ENCODE measurements around the gene LRRC8A.
A peak's percentile ranks its signal among the peaks of the same experiment; 100 is the strongest.
"Not testable (repeated sequence)": the region's sequence is repeated elsewhere in the genome, so short reads cannot be mapped to it uniquely, and the experiment has no call there.

The LRRC8A gene

DNA sequence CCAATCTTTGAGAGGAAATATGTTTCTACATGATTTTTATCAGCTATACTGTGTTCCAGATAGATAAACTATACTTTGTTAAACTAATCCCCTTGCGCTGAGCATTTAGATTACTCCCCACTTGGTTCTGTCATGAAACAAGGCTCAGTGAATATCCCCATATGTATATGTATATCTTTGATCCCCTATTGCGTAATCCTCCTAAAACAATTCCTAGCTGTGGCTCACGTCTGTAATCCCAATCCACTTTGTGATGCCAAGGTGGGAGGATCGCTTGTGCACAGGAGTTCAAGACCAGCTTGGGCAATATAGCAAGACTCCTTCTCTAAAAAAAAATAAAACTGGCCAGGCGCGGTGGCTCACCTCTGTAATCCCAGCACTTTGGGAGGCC, 41.6 kb downstream of the LRRC8A start:
- no peak for DNase-seq

DNA sequence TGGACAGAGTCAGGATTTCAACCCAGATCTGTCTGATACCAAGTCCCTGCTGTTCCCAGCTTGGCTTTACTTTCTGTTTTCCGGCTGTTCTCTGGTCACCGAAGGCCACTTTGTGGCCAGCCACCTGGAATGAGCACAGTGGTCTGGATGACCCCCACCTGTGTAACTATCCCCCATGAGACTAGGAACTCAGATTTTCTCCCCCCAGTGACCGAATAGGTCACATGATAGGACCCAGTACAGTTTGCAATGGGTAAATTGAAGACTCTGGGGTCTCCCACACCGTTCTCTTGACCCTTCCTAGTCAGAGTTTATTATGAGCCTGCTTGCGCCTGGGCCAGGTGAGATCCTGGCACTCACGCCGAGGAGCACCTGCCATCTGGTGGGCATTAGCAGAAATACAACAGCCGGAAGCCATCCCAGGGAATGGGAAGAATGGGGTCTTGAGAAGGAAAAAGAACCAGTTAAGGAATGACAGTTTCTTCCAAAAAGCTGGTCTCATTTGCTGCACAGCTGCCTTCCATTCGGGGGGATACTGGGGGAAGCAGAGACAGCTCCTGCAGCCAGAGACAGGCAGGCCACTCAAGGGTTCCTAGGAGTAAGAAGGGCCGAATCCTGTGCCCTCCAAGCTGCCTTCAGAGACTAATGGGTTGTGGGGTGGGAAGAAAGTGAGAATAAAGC, 45.9 kb downstream of the LRRC8A start:
- DNase-seq: peak; percentile 60

DNA sequence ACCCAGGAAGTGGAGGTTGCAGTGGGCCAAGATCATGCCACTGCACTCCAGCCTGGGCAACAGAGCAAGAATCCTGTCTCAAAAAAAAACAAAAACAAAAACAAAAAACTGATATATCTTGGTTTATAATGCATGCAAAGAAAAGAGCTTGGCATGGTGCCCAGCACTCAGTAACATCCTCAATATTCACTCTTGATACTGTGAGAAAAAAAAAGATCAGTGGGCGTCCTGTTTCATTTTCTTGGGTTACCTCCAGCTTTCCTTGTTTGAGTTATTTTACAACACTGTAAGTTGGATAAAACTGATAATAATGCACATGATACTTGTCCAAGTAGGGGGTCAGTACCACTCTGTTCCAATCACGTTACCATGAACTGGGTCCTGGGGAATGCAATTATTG, 46.7 kb downstream of the LRRC8A start:
- no peak for DNase-seq

DNA sequence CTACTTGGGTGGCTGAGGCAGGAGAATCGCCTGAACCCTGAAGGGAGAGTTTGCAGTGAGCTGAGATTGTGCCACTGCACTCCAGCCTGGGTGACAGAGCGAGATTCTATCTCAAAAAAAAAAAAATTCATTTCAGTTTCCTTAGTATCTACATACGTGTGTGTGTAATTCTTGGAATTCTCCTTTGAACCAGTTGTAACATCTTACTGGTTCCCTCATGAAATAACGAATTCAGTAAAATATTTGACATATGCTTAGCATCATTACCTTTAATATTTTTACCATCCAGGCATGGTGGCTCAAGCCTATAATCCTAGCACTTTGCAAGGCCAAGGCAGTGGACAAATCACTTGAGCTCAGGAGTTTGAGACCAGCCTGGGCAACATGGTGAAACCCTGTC, 47.6 kb downstream of the LRRC8A start:
- DNase-seq: no peak

DNA sequence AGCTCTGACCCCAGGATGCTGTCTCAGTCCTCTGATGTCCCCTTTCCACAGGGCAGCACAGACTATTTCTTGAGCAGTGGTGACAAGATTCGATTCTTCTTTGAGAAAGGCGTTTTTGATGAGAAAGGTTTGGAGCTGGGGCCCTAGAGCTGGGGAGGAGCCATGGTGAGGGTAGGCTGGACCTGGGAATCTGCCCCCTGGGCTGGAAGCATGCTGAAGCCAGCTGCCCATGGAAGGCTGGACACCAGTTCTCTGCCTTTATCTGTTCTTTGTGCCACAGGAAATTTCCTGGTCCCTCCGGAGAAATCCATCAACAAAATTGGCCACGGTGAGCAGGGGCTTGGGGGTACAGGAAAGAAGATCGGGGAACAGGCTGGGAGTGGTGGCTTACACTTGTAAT, 51.8 kb downstream of the LRRC8A start:
- no peak for DNase-seq

DNA sequence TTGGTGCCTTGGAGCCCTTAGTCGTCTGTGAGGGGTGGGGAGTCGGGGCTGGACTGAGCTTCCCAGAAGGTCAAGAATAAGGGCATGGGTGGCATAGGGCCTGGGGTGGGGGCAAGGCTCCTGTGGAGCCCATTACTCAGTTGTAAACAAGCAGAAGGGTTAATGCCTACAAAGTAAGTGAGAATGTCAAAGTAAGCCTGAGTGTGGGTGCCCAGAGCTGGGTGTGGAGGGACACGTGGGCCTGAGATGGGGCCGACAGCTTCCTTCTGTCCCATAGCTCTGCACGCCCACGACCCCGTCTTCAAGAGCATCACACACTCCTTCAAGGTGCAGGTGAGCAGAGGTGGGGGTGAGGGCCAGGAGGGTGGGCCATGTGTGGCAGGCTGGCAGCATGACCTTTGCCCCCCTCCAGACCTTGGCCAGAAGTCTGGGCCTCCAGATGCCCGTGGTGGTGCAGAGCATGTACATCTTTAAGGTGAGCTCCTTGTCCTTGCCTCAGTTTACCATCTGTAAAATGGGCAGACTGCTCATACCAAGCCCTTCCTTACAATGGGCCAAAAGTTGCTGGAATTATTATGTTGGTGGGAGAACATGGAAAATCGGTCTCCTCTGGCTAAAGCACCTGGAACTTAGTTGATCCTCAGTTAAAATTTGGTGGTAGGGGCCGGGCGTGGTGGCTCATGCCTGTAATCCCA, 54.4 kb downstream of the LRRC8A start:
- no peak for DNase-seq

DNA sequence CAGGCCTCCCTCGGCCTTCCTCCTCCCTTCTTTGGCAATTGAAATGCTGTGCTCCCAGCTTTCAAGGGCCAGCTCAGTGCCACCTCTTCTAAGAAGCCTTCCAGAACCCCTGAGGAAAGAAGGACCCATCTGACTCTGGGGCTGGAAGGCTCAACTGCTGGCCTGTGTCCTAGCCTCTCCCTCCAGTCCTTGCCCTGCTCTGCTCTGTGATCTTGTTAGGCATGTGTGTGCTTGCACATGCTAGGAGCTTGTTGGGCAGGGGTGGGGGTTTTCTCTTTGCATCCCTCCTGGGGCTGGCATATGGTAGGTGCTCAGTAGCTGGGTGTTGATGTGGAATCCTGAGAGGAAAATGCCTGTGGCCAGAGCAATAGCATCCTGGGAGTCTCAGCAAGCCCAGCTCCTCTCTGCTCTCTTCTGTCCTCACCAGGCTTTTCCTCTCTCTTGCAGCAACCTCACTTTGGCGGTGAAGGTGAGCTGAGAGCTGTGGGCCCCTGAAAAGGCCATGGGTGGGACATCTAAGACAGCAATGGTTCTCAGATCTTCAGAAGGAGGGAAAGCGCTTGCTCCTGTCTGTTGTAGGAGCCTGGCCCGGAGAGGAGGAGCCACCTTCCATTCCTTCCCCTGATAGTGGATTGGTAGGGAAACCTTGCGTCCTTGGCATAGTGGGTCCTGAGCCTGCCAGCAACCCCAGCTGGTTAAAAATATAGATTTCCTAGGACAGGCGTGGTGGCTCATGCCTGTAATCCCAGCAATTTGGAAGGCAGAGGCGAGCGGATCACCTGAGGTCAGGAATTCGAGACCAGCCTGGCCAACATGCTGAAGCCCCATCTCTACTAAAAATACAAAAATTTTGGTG, 55.6 kb downstream of the LRRC8A start:
- DNase-seq: no peak

DNA sequence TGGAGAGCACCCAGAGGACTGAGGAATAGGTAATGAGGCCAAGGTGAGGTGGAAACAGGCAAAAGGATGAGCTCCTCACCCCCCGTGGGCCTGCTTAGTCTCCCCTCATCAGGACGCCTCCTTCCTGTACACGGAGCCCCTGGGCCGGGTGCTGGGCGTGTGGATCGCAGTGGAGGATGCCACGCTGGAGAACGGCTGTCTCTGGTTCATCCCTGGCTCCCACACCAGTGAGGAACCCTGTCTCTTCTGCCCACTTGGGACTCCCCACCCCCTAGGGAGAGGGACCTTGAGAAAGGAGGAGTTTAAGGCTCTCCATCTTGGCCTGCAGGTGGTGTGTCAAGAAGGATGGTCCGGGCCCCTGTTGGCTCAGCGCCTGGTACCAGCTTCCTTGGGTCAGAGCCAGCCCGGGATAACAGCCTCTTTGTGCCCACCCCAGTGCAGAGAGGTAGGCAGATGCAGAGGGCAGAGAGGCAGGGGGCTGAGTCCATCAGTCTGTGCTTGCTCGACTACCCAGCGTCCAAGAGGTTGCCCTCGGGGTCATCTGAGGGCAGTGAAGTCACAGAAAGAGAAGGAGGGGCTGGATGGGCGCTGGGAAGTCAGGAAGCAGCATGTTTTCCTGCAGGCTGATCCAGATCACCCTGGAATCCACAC, 58.5 kb downstream of the LRRC8A start:
- no peak for DNase-seq

DNA sequence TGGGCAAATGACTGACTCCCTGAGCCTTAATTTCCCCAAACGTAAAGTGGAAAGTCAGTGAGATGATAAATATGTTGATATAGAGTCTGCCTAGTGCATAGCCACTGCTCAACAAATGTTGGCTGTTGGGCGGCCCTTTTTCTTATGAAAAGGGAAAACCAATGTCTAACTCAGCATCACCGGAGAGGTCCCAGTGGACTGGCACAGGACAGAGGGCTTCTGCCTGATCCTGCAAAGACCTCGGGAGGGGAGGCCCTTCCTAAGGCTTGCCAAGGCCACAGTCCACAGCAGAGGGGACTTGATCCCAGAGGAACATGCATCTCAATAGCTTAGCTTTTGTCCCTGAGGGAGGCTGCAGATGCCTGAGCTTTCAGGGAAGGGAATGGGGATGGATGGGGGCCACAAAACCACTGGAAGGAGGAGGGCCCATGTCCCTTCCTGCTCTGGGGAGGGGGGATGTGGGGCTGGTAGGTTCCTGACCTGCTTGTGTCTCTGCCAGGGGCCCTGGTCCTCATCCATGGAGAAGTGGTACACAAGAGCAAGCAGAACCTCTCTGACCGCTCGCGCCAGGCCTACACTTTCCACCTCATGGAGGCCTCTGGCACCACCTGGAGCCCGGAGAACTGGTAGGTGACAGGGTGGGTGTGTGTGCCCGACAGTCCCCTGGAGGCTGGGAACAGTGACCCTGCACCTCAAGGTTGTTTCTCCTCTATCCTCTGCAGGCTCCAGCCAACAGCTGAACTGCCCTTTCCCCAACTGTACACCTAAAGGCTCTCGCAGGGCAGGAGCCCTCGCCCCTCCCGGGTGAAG, 59.2 kb downstream of the LRRC8A start:
- DNase-seq: no peak

DNA sequence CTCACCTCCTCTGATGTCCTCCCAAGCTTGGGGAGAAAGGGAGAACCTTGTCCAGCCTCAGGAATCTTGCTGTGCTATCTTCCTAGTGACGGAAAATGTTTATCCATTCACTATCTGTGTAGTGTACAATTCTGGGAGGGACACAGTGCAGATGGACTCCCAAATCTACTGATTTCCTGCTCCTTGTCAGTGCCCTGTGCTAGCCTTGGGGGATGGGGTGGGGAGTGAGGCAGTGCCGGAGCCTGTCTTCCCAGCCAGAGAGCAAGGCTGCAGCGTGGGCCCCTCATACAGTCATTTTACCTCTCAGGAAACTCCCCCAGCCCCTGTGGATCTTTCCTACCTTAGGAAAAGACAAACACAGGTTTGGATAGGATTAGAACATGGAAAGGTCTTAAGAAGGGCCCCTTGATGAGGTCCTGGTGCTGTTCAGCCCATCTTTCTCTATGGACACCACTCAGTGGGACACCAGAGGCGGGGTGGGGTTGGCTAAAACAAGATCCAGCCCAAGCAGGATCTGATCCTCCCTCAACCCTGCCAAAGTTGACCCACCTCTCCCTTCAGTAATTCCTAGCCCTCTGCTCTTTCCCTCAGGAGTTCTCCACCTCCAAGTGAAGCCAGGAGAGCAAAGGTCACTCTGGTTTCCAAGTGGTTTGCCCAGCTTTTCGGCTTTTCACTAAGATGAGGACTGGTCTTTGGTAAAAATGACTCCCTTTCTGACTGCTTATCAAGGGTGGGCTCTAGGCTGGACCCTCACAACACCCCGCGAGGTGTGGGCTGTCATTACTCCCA, 62.1 kb downstream of the LRRC8A start:
- no peak for DNase-seq

DNA sequence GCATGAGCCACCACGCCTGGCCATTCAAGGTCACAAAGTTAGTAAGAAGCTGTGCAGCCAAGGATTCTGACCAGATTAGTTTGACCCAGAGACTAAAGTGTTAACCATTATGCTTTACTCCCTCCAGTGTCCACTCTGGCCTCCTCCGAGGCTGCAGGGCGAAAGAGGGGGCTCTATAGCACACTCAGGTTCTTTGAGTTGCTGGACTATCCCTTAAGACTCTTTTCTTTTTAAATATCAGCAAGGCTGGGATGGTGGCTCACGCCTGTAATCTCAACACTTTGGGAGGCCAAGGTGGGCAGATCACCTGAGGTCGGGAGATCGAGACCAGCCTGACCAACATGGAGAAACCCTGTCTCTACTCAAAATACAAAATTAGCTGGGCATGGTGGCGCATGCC, 63.0 kb downstream of the LRRC8A start:
- not testable (repeated sequence) for DNase-seq

DNA sequence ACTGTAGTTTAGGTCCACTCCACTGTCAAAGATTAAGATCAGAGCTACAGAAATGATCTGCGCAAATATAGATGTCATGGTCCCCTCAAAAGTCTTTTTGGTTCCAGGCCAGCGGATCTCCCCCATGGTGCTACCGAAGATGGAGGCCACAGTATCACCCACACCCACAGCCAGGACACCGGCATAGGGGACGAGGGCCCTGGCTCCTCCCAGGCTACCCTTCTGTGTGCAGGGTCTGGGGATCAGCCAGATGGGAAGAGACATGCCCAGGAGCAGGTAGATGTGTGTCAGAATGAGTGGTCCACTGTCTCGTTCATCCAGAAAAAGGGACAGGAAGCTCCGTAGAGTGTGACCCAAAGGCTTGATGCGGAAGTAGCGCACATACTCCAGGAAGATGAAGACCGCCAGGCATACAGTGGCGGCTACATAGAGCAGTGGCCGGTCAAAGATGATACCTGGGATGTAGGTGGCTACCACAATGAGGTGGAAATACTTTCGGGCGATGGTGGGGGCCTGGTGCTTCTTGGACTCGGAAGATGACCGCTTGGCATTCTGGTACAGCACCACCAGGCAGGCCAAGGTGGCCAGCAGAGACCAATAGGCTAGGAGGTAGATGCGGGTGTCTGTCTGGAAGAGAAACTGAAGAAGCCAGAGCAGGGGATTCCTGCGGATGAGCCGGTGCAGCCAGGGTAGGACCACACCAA, 64.0 kb downstream of the LRRC8A start:
- DNase-seq: no peak

DNA sequence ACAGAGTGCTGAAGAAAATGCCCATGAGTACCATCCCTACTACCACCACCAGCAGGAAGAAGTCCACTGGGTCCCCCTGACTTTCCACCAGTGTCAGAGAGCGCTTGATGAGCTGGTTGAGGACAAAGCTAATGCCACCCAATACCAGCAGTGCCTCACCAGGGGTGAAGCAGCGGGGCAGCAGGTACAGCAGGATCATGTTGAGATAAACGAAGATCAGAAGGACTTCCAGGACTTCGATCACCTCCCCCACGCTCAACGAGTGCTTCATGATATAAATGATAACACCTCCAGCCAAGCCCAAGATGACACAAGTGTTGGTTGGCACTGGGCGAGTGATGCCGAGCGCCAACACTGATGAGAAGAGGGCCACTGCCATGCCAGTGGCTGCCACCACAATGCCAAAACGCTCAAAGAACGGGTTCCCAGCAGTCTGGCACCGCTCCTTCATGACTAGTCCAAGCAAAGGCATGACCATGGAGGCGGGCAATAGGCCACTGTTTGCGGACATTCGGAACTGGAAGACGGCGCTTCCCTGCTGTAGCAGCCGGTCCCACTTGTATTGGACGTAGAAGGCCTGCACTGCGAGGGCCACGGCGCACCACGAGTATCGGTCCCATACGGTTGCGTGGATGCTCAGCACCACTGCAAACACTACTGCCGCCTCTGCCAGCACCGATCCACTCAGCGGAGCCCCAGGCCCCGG, 64.8 kb downstream of the LRRC8A start:
- no peak for DNase-seq

DNA sequence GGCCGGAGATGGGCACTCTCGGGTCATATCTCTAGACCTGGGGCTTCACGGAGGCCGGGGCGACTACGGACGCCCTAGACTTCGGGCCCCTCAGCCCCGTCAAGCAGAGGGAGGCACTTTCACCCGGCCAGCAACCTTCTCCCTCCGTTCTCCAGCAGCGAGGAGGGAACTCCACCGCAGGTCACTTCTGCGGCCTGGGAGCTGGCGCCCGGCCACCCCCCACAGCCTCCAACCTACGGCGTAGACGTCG, 65.3 kb downstream of the LRRC8A start:
- DNase-seq: no peak

DNA sequence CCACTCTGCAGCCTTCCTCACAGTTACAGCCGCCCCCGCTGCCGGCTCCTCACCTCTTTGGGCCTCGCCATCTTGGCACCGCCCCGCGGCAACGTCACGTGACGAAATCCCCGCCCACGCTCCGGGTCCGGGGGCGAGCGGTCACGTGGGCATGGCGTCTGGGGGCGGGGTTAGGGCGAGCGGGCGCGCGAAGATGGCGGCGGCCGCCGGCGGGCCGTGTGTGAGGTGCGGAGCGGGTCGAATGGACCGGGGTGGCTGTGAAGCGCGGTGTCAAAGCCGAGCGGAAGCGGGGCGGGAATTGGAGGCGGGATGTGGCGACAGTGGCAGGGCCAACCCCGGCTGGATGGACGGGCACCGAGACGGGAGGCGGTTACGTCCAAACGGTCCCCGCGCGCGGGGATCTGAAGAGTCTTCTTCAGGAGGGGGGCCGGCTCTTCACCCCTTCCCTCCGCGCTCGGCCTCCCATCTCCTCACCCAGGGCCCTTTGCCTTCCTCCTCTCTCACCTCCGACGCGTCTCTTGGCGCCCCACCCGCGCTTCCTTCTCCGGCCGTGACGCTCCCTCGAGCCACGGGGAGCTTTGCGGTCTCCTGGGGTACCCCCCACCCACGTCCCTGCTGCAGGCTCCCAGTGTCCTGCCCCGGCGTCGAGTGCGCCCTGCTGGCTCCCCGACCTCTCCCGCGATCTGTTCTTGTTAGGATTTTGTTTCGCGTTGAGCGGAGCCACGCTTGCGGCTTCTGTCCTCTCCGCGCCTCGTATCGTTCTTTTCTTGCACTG, 65.8 kb downstream of the LRRC8A start, which contains the start of the genes DOLK and NUP188:
TSS of gene DOLK (minus strand) at position 77 of the 775 bp plus-strand sequence. CDS start 300 bp downstream, outside the sequence.
TSS of gene NUP188 (plus strand) at position 173 of the 775 bp plus-strand sequence. CDS start at position 194, 21 bp downstream.
- DNase-seq: peak; percentile 96

DNA sequence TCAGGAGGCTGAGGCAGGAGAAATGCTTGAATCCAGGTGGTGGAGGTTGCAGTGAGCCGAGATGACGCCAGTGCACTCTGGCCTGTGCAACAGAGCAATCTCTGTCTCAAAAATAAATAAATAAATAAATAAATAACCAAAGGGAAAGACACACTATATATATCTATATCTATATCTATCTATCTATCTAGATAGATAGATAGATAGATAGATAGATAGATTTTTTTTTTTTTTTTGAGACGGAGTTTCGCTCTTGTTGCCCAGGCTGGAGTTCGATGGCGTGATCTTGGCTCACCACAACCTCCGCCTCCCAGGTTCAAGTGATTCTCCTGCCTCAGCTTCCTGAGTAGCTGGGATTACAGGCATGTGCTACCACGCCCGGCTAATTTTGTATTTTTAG, 79.5 kb downstream of the LRRC8A start:
- not testable (repeated sequence) for DNase-seq
